Astrocyte of the cerebellum (primary cell): ENCODE results near the gene CD58.

Experiments used
- DNase-seq: peaks from one replicate; pipeline ENCODE4 v3.0.0-alpha.2; 2011; ENCODE audit warnings: low read depth
- H3K4me3 ChIP-seq: 2 replicates; pipeline ENCODE4 v1.5.1; 2011; ENCODE audit warnings: mild to moderate bottlenecking, low read depth, low read length, moderate library complexity
- in situ Hi-C: cut with HindIII; loops from 2 replicates; pipeline ENCODE4 v1.10.0; 2017; ENCODE audit warnings: low sequenced_read_pairs
- TF ChIP-seq, protein P1 (sequence below): IDR thresholded peaks from 2 replicates; pipeline ENCODE4 v1.5.1; 2012; ENCODE audit warnings: low read length, low read depth, moderate library complexity, mild to moderate bottlenecking; ENCODE audit errors: missing control alignments

Gene CD58

DNA sequence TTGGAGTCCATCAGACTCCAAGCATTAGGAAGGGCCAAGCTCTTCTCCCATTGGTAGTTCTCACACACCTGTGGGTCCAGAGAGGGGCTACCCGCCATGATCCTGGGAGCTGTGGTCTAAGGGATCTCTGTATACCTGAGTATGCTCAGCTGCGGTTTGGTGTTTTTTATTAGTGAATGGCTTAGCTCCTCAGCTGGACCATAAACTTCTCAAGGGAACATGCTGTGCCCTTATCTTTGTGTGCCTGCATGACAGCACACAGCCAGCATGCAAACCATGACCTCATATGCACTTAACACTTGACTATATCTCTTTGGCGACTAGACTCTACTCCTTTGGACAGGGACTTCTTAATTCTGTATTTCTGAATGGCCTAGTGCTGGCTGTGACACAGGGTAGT, 94.5 kb downstream of the CD58 start:
- H3K4me3 ChIP-seq: no peak overlapping the region
- in situ Hi-C loops: loop anchor here (25.0 kb wide), 1 partner anchor 314 kb away; no protein-coding TSS in a partner anchor
- DNase-seq: no peak
- TF ChIP-seq, protein P1, sequence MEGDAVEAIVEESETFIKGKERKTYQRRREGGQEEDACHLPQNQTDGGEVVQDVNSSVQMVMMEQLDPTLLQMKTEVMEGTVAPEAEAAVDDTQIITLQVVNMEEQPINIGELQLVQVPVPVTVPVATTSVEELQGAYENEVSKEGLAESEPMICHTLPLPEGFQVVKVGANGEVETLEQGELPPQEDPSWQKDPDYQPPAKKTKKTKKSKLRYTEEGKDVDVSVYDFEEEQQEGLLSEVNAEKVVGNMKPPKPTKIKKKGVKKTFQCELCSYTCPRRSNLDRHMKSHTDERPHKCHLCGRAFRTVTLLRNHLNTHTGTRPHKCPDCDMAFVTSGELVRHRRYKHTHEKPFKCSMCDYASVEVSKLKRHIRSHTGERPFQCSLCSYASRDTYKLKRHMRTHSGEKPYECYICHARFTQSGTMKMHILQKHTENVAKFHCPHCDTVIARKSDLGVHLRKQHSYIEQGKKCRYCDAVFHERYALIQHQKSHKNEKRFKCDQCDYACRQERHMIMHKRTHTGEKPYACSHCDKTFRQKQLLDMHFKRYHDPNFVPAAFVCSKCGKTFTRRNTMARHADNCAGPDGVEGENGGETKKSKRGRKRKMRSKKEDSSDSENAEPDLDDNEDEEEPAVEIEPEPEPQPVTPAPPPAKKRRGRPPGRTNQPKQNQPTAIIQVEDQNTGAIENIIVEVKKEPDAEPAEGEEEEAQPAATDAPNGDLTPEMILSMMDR: no peak

DNA sequence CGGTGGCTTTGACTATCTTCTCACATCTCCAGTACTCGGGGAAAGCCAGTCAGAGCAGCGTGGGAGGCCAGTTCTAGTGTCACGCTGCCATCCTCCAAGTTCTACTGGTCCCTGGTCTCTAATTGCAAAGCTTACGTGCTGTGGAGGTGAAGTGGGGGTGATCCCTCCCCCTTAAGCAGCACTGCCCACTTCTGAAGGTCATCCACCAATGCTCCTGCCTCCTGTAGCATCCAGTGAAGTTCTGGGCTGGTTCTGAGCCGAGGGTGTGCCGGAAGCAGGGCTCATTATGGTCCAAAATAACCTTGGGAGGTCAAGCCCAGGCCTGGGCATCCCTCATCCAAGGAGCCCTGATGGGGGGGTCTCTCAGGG, 95.0 kb downstream of the CD58 start:
- in situ Hi-C loops: loop anchor here (25.0 kb wide), 1 partner anchor 314 kb away; no protein-coding TSS in a partner anchor
- TF ChIP-seq, protein P1: no peak
- no peak for DNase-seq
- no peak overlapping the region for H3K4me3 ChIP-seq

DNA sequence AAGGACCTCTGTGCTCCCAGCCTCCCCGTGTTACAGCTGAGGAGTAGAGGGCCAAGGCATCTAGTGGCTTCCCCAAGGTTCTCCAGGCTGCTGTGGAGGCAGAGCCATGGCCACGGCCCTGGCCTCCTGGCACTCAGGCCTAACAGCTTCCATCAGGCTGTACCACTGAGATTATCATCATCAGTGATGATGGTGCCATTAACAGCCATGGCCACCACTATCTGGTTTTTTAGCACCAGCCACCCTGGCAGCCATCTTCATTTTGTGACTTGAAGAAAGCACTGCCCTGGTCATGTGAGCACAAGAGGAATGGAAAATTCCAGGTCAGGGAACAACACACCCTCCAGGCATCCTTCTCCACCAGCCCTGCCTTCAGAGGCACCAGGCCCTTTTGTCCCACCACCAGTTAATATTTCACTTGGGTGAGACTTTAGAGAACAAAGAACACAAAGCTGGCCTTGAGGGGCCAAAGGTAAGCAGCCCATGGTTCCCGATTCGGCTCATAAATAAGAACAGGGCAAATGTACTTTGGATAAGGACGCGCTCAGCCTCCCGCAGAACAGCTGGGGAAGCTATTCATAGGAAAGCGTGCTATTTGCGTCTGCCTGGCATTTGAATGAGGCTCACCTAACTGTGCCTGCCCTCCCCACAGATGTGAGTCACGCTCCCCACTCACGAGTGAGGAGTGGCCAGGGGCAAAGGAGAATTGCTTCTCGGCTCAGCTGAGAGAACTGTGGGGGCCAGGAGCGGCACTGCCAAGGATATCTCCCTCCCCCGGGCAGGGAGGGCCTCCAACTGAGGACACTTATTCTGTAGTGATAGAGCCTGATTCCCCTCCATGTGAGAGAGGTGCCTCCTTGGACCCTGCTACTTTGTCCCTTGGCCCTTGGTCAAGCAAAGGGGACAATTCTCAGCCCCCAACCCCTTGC, 95.6 kb downstream of the CD58 start:
- no peak overlapping the region for H3K4me3 ChIP-seq
- TF ChIP-seq, protein P1: no peak
- in situ Hi-C loops: loop anchor here (25.0 kb wide), 1 partner anchor 313 kb away; no protein-coding TSS in a partner anchor
- DNase-seq: no peak

DNA sequence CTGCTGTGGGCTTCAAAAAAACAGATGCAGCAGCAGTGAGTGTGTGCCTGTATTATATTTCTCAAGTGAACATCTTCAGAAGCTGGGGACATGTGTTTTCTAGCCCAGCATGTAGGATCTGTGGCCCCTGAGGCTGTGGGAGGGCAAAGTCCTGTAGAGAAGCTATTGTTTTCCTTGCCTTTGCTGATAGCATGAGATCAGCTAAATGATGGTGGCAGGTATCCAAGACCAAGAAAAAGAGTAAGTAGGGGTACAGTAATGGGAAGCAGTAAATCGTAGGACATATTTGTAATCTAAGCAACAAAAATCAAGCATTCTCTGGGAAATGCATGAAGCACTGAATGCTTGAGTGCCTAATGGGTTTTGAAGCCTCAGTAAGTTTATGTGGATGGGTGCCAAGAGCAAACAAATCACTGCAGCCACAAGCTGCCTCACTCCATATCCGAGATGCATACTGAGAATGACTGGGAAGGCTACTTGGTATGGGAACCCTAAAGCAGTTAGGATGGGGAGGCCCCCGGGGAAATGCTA, 98.3 kb downstream of the CD58 start:
- TF ChIP-seq, protein P1: no peak
- no peak overlapping the region for H3K4me3 ChIP-seq
- in situ Hi-C loops: no loop called here
- peak; percentile 51 for DNase-seq

DNA sequence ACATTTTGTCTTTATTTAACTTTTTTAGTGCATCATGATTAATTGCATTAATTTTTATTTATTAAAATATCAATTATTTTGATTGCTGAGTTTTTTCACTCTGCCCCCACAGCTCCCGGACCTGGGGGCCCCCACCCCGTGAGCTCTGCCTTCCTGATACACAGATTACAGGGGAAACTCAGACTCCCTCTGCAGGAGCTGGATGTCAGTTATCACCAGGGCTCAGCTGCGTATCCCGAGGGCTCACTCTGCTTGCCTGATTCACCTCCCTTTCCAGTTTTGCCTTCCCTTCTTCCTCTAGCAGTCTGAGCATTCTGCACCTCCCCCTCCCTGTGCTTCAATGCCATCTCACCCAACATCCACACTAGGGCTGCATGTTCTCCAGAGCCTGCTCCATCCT, 99.6 kb downstream of the CD58 start:
- no peak for DNase-seq
- no peak overlapping the region for H3K4me3 ChIP-seq
- in situ Hi-C loops: no loop called here
- TF ChIP-seq, protein P1: no peak

DNA sequence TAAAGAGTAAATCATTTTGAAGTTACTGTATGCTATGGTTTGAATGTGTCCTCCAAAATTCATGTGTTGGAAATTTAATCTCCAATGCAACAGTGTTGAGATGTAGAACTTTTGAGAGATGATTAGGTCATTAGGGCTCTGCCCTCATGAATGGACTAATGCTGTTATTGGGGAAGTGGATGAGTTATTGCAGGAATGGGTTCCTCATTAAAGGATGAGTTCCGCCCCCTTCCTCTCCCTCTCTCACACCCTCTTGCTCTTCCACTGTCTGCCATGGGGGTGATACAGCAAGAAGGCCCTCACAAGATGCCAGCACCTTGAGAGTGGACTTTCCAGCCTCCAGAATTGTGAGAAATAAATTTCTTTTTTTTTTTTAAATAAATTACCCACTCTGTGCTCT, 100.2 kb downstream of the CD58 start:
- TF ChIP-seq, protein P1: no peak
- in situ Hi-C loops: no loop called here
- H3K4me3 ChIP-seq: no peak overlapping the region
- DNase-seq: no peak
